ENCODE data around the gene F10. TPM values are rescaled to one million over a fixed set of nuclear protein-coding genes. Genes with fewer than 3 reads are reported as not detected.
A peak's percentile ranks its signal among the peaks of the same experiment; 100 is the strongest.

Gene F10
- total and polyA plus RNA-seq, 2 of the 13 experiments (the other 11 are each of a cell fraction or from before 2014, with no cell fraction given), result 58.4 to 237 TPM

DNA sequence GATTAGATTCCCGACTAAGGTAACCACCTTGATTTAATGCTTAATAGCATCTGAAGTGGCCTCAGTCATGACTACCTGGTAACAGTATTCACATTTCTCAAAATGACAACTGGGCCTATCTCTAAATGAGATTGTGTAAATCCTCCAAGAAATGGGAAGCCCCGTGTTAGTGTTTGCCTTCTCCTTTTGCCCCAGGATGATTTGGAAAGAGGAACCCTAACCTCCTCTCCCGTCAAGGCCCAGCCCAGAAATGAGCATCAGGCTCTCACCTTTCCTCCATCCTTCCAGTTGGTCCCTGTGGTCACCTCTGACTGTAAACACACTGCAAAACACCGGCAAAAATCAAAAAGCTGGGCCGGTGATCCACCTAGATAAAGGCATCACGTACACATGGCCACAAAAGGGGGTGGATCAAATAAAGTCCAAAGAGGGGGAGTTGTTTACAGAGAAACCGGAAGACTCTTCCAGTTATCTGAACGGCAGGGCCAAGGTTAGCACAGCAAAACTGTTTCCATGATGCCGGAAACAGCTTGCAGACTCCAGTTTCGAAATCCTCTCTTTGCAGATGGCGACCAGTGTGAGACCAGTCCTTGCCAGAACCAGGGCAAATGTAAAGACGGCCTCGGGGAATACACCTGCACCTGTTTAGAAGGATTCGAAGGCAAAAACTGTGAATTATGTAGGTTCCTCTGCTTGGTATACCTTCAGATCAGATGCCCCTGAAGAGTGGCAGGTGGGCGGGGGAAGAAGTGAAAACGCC, 16.4 kb downstream of the F10 start (continued):
- TF ChIP-seq ZNF629 (CRISPR knock-in tag; conservative IDR thresholded peaks at IDR 0.05) (peak; percentile 65; the same call in 1 of the 2 replicates), ADNP (CRISPR knock-in tag; IDR thresholded peaks at IDR 0.05) (no peak), ZNF225 (CRISPR knock-in tag; IDR thresholded peaks at IDR 0.05) (no peak), ZNF446 (CRISPR knock-in tag; IDR thresholded peaks at IDR 0.05) (0 out of 2 replicates have a peak, but pooled peaks have one; percentile 22), CHD4 (IDR thresholded peaks at IDR 0.05; ENCODE audit: borderline replicate concordance, low read length) (no peak), ZNF672 (CRISPR knock-in tag; IDR thresholded peaks at IDR 0.05) (no peak), ZSCAN22 (CRISPR knock-in tag; IDR thresholded peaks at IDR 0.05) (no peak), KMT2B (CRISPR knock-in tag; IDR thresholded peaks at IDR 0.05) (peak; percentile 29; the same call in 1 of the 2 replicates), ZNF839 (CRISPR knock-in tag; IDR thresholded peaks at IDR 0.05; ENCODE audit: borderline replicate concordance) (no peak), ETV6 (CRISPR knock-in tag; conservative IDR thresholded peaks at IDR 0.05) (peak; percentile 66; the same call in 1 of the 2 replicates), KDM5B (CRISPR knock-in tag; IDR thresholded peaks at IDR 0.05; ENCODE audit: borderline replicate concordance) (peak; percentile 71; the same call in 1 of the 2 replicates), RFX3 (CRISPR knock-in tag; IDR thresholded peaks at IDR 0.05) (no peak), ZNF337 (CRISPR knock-in tag; IDR thresholded peaks at IDR 0.05; ENCODE audit: borderline replicate concordance, low read depth) (no peak), MTA1 (CRISPR knock-in tag; IDR thresholded peaks at IDR 0.05; ENCODE audit: borderline replicate concordance) (peak; percentile 78), ZNF256 (CRISPR knock-in tag; conservative IDR thresholded peaks at IDR 0.05) (peak; percentile 62; the same call in 1 of the 2 replicates), ZNF232 (CRISPR knock-in tag; IDR thresholded peaks at IDR 0.05; ENCODE audit: borderline replicate concordance) (no peak; the same call in 1 of the 2 replicates), ZNF720 (CRISPR knock-in tag; IDR thresholded peaks at IDR 0.05) (no peak), ZNF383 (CRISPR knock-in tag; IDR thresholded peaks at IDR 0.05; ENCODE audit: borderline replicate concordance) (no peak)
- TF ChIP-seq, protein P1, sequence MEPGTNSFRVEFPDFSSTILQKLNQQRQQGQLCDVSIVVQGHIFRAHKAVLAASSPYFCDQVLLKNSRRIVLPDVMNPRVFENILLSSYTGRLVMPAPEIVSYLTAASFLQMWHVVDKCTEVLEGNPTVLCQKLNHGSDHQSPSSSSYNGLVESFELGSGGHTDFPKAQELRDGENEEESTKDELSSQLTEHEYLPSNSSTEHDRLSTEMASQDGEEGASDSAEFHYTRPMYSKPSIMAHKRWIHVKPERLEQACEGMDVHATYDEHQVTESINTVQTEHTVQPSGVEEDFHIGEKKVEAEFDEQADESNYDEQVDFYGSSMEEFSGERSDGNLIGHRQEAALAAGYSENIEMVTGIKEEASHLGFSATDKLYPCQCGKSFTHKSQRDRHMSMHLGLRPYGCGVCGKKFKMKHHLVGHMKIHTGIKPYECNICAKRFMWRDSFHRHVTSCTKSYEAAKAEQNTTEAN (CRISPR knock-in tag; conservative IDR thresholded peaks at IDR 0.05), result no peak
- TF ChIP-seq, protein P2, sequence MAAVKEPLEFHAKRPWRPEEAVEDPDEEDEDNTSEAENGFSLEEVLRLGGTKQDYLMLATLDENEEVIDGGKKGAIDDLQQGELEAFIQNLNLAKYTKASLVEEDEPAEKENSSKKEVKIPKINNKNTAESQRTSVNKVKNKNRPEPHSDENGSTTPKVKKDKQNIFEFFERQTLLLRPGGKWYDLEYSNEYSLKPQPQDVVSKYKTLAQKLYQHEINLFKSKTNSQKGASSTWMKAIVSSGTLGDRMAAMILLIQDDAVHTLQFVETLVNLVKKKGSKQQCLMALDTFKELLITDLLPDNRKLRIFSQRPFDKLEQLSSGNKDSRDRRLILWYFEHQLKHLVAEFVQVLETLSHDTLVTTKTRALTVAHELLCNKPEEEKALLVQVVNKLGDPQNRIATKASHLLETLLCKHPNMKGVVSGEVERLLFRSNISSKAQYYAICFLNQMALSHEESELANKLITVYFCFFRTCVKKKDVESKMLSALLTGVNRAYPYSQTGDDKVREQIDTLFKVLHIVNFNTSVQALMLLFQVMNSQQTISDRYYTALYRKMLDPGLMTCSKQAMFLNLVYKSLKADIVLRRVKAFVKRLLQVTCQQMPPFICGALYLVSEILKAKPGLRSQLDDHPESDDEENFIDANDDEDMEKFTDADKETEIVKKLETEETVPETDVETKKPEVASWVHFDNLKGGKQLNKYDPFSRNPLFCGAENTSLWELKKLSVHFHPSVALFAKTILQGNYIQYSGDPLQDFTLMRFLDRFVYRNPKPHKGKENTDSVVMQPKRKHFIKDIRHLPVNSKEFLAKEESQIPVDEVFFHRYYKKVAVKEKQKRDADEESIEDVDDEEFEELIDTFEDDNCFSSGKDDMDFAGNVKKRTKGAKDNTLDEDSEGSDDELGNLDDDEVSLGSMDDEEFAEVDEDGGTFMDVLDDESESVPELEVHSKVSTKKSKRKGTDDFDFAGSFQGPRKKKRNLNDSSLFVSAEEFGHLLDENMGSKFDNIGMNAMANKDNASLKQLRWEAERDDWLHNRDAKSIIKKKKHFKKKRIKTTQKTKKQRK (IDR thresholded peaks at IDR 0.05; ENCODE audit: low read length), result no peak
- TF ChIP-seq, protein P3, sequence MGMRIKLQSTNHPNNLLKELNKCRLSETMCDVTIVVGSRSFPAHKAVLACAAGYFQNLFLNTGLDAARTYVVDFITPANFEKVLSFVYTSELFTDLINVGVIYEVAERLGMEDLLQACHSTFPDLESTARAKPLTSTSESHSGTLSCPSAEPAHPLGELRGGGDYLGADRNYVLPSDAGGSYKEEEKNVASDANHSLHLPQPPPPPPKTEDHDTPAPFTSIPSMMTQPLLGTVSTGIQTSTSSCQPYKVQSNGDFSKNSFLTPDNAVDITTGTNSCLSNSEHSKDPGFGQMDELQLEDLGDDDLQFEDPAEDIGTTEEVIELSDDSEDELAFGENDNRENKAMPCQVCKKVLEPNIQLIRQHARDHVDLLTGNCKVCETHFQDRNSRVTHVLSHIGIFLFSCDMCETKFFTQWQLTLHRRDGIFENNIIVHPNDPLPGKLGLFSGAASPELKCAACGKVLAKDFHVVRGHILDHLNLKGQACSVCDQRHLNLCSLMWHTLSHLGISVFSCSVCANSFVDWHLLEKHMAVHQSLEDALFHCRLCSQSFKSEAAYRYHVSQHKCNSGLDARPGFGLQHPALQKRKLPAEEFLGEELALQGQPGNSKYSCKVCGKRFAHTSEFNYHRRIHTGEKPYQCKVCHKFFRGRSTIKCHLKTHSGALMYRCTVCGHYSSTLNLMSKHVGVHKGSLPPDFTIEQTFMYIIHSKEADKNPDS (CRISPR knock-in tag; IDR thresholded peaks at IDR 0.05), result no peak; the same call in 1 of the 2 replicates
